Activated gamma-delta T cell (primary cell): ENCODE results near the gene STARD5.
"Not testable (repeated sequence)": the region's sequence is repeated elsewhere in the genome, so short reads cannot be mapped to it uniquely, and the experiment has no call there.

ENCODE experiments used
- DNase-seq: peaks from one replicate; lab custom pipeline; 2025; lab: John Stamatoyannopoulos, UW

Gene STARD5

GRCh38 chr15:81337241-81337640 is 13.3 kb upstream of the STARD5 start:
- no peak for DNase-seq

GRCh38 chr15:81336568-81336967 is 12.6 kb upstream of the STARD5 start:
- no peak for DNase-seq

- DNase-seq, result no peak
These were observed 11.7 kb upstream of the STARD5 start for GRCh38 chr15:81335631-81336030.

GRCh38 chr15:81334768-81335435 is 11.0 kb upstream of the STARD5 start:
- DNase-seq, result no peak

GRCh38 chr15:81333363-81333762 is 9.4 kb upstream of the STARD5 start:
- no peak for DNase-seq

- DNase-seq, result no peak
These were observed 8.4 kb upstream of the STARD5 start for GRCh38 chr15:81332326-81332725.

- no peak for DNase-seq
These were observed 7.7 kb upstream of the STARD5 start for GRCh38 chr15:81331600-81331999.

- not testable (repeated sequence) for DNase-seq
These were observed 7.2 kb upstream of the STARD5 start for GRCh38 chr15:81331141-81331540.

- DNase-seq, result no peak
These were observed 6.6 kb upstream of the STARD5 start for GRCh38 chr15:81330366-81331090.

- DNase-seq, result no peak
These were observed 5.5 kb upstream of the STARD5 start for GRCh38 chr15:81329446-81329845.

- DNase-seq, result no peak
These were observed 3.6 kb upstream of the STARD5 start for GRCh38 chr15:81327516-81327915.

- DNase-seq, result no peak
These were observed 2.7 kb upstream of the STARD5 start for GRCh38 chr15:81326466-81327212.

GRCh38 chr15:81323559-81323943 is 390 bp downstream of the STARD5 start:
- DNase-seq, result no peak

- no peak for DNase-seq
These were observed 1.2 kb downstream of the STARD5 start for GRCh38 chr15:81322676-81323253.

- no peak for DNase-seq
These were observed 2.3 kb downstream of the STARD5 start for GRCh38 chr15:81321667-81322066.

- no peak for DNase-seq
These were observed 6.3 kb downstream of the STARD5 start for GRCh38 chr15:81317642-81318017.

GRCh38 chr15:81316267-81316666 is 7.7 kb downstream of the STARD5 start:
- no peak for DNase-seq

- peak; percentile 36 for DNase-seq
These were observed 8.3 kb downstream of the STARD5 start for GRCh38 chr15:81315452-81316175.

- DNase-seq, result no peak
These were observed 9.6 kb downstream of the STARD5 start for GRCh38 chr15:81314378-81314777.

GRCh38 chr15:81313686-81314085 is 10.3 kb downstream of the STARD5 start:
- DNase-seq, result no peak

GRCh38 chr15:81312790-81313543 is 11.0 kb downstream of the STARD5 start:
- no peak for DNase-seq
